K562 (cell line): Measurements from ENCODE around the gene ZMYND8.

Experiments used
- AFF1 ChIP-seq, 2 experiments: fragments of 450-650 bp; IDR thresholded peaks; 2 replicates each; pipeline ENCODE4 v1.6.1; 2018; ENCODE audit warnings: mild to moderate bottlenecking in 2 of 2, low read depth in 1 of 2; ENCODE audit not compliant: partially characterized antibody in 2 of 2
- ATF3 ChIP-seq, 2 experiments: fragments of 450-650 bp in 1 of 2; sonication (generic) in 1 of 2; formaldehyde crosslinking in 1 of 2; IDR thresholded peaks in 1 of 2; conservative IDR thresholded peaks in 1 of 2; 2 replicates each; pipeline versions ENCODE4 v1.6.1 to v1.8.1; 2016 to 2023; ENCODE audit warnings: mild to moderate bottlenecking in 2 of 2, moderate library complexity in 2 of 2, inconsistent platforms in 1 of 2, missing genetic modification reagents in 1 of 2
- BACH1 ChIP-seq: fragments of 200-800 bp; sonication (Bioruptor generic); IDR thresholded peaks from 2 replicates; pipeline ENCODE4 v1.6.1; 2016; ENCODE audit warnings: missing genetic modification characterization, missing compliant biosample characterization
- EHMT2 ChIP-seq: fragments of 450-650 bp; IDR thresholded peaks from 2 replicates; pipeline ENCODE4 v1.6.1; 2018; ENCODE audit warnings: antibody characterized with exemption
- EZH2 ChIP-seq: IDR thresholded peaks from 2 replicates; pipeline ENCODE4 v1.6.1; 2012; ENCODE audit warnings: low read depth, mild to moderate bottlenecking, inconsistent platforms, low read length, borderline replicate concordance
- HINFP ChIP-seq: fragments of 450-650 bp; conservative IDR thresholded peaks from 2 replicates; pipeline ENCODE4 v1.6.1; 2016; ENCODE audit warnings: missing genetic modification characterization, low read depth, mild to moderate bottlenecking, control low read depth, missing compliant biosample characterization
- REST ChIP-seq, 2 experiments: fragments of 450-650 bp; formaldehyde crosslinking in 1 of 2; IDR thresholded peaks; 2 replicates each; pipeline versions ENCODE4 v1.4.0 to v1.6.1; 2014 to 2020; ENCODE audit warnings: mild to moderate bottlenecking in 2 of 2, borderline replicate concordance in 1 of 2, low read depth in 1 of 2
- TAF1 ChIP-seq: IDR thresholded peaks from 2 replicates; pipeline ENCODE4 v1.6.1; 2011; ENCODE audit warnings: mild to moderate bottlenecking, low read length, moderate library complexity; ENCODE audit not compliant: insufficient read depth, control insufficient read depth, severe bottlenecking; ENCODE audit errors: extremely low read depth
- TFAP4 ChIP-seq: sonication (generic); formaldehyde crosslinking; IDR thresholded peaks from 2 replicates; pipeline ENCODE4 v1.8.0; 2022; ENCODE audit warnings: missing genetic modification reagents, mild to moderate bottlenecking, moderate library complexity, borderline replicate concordance
- ZNF253 ChIP-seq: fragments of 250-450 bp; sonication (Bioruptor Pico); conservative IDR thresholded peaks from 2 replicates; pipeline ENCODE4 v1.6.1; 2021; ENCODE audit warnings: mild to moderate bottlenecking
- ZNF76 ChIP-seq: fragments of 250-450 bp; sonication (Bioruptor Pico); IDR thresholded peaks from 2 replicates; pipeline ENCODE4 v1.4.0; 2020; ENCODE audit warnings: mild to moderate bottlenecking, moderate library complexity, borderline replicate concordance
- ZNF830 ChIP-seq: fragments of 250-450 bp; sonication (Bioruptor Pico); IDR thresholded peaks from 2 replicates; pipeline ENCODE4 v1.5.0; 2021; ENCODE audit warnings: mild to moderate bottlenecking

GRCh38 chr20:47358039-47358671 is 1.7 kb upstream of the ZMYND8 start:
- no peak for TF ChIP-seq ZNF253 (CRISPR knock-in tag)
- no peak for TF ChIP-seq EHMT2
- TF ChIP-seq TFAP4 (CRISPR knock-in tag), result no peak
- no peak for TF ChIP-seq EZH2
- no peak for TF ChIP-seq ATF3 (IDR thresholded peaks at IDR 0.05)
- TF ChIP-seq ATF3 (CRISPR knock-in tag; conservative IDR thresholded peaks at IDR 0.05), result no peak
- TF ChIP-seq BACH1 (tag), result no peak; the same call in none of the 2 replicates
- 0 out of 2 replicates have a peak, but pooled peaks have one; percentile 28 for TF ChIP-seq HINFP (tag)
- TF ChIP-seq ZNF76 (CRISPR knock-in tag), result no peak
- no peak for TF ChIP-seq REST (IDR thresholded peaks at IDR 0.05; ENCODE audit: borderline replicate concordance)
- TF ChIP-seq REST (CRISPR knock-in tag; IDR thresholded peaks at IDR 0.05; ENCODE audit: low read depth), result no peak
- TF ChIP-seq TAF1, result no peak
- no peak for TF ChIP-seq ZNF830 (CRISPR knock-in tag)
- TF ChIP-seq AFF1 (IDR thresholded peaks at IDR 0.05; ENCODE audit: low read depth in 1 of 2, partially characterized antibody in 2 of 2), result no peak
